Neutrophil (primary cell): ENCODE data around the gene NELFA.

Experiments
- H3K27ac ChIP-seq: fragments of 200-600 bp; sonication (generic); 2 replicates; pipeline ENCODE4 v1.5.1; 2016; ENCODE audit warnings: mild to moderate bottlenecking, moderate library complexity
- H3K27me3 ChIP-seq: fragments of 200-600 bp; sonication (generic); 2 replicates; pipeline ENCODE4 v1.6.0; 2016; ENCODE audit warnings: mild to moderate bottlenecking
- H3K36me3 ChIP-seq: fragments of 200-600 bp; sonication (generic); 2 replicates; pipeline ENCODE4 v1.5.1; 2017
- H3K4me1 ChIP-seq, 2 experiments: fragments of 200-600 bp in 1 of 2; sonication (generic) in 1 of 2; 1 replicate in 1 of 2; 2 replicates in 1 of 2; pipeline versions ENCODE4 v1.5.1 to v1.6.1; 2013 to 2016; ENCODE audit warnings: low read depth in 1 of 2, low read length in 1 of 2, mild to moderate bottlenecking in 1 of 2, moderate library complexity in 1 of 2; ENCODE audit not compliant: control insufficient read depth in 1 of 2, insufficient read depth in 1 of 2
- H3K4me3 ChIP-seq, 2 experiments: fragments of 200-600 bp in 1 of 2; sonication (generic) in 1 of 2; 1 replicate in 1 of 2; 2 replicates in 1 of 2; pipeline ENCODE4 v1.5.1; 2013 to 2016; ENCODE audit warnings: low read depth in 1 of 2, low read length in 1 of 2, mild to moderate bottlenecking in 1 of 2, moderate library complexity in 1 of 2
- H3K9me3 ChIP-seq: fragments of 200-600 bp; sonication (generic); 2 replicates; pipeline ENCODE4 v1.5.1; 2016
- TF ChIP-seq, protein P1 (sequence below): fragments of 200-600 bp; sonication (generic); IDR thresholded peaks from 2 replicates; pipeline ENCODE4 v1.5.1; 2016; ENCODE audit warnings: antibody characterized with exemption

NELFA gene

DNA sequence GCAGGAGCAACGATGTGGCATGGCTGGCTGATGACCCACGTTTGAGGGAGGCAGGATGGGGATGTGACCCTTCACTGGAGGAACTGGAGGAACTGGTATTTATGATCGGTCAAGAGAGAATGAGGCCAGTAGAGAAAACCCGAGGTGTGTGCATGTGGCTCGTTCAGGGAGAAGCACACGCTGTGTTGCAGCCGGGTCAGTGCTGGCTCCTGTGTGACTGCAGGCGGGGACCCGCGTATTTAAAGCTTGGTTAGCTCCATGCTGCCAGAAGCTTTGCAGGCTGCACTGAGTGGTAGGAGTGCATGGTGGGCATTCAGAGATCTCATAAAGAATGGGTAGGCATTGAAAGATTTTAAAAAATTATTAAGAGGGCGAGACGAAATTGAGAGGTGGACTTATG lies 52.1 kb downstream of the NELFA start:
- Histone ChIP-seq H3K27ac (no peak overlapping the region), H3K27me3 (no peaks in the 10 kb centered on the region), H3K9me3 (no peaks in the 10 kb centered on the region), H3K4me1 (no peaks in the 10 kb centered on the region), H3K4me3 (no peak overlapping the region), H3K36me3 (peaks cover 92% of the 10 kb centered on the region)
- TF ChIP-seq, protein P1, sequence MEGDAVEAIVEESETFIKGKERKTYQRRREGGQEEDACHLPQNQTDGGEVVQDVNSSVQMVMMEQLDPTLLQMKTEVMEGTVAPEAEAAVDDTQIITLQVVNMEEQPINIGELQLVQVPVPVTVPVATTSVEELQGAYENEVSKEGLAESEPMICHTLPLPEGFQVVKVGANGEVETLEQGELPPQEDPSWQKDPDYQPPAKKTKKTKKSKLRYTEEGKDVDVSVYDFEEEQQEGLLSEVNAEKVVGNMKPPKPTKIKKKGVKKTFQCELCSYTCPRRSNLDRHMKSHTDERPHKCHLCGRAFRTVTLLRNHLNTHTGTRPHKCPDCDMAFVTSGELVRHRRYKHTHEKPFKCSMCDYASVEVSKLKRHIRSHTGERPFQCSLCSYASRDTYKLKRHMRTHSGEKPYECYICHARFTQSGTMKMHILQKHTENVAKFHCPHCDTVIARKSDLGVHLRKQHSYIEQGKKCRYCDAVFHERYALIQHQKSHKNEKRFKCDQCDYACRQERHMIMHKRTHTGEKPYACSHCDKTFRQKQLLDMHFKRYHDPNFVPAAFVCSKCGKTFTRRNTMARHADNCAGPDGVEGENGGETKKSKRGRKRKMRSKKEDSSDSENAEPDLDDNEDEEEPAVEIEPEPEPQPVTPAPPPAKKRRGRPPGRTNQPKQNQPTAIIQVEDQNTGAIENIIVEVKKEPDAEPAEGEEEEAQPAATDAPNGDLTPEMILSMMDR, result no peak

DNA sequence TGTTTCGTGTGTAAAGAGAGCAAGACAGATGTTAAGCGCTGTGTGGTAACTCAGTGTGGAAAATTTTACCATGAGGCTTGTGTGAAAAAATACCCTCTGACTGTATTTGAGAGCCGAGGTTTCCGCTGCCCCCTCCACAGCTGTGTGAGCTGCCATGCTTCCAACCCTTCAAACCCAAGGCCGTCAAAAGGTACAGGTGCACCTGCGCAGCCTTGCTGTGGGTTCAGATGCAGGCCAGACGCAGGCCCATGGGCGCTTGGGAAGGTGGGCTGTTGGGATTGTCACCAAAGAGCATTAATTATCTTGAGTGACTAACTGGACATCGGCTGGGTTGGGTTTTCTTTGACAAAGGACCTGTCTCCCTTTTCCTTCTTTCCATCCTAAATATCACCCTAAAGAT lies 55.4 kb downstream of the NELFA start:
- Histone ChIP-seq H3K27ac (no peak overlapping the region), H3K27me3 (no peaks in the 10 kb centered on the region), H3K36me3 (peaks cover 76% of the 10 kb centered on the region), H3K9me3 (no peaks in the 10 kb centered on the region), H3K4me3 (no peak overlapping the region), H3K4me1 (no peaks in the 10 kb centered on the region)
- TF ChIP-seq, protein P1, result no peak

DNA sequence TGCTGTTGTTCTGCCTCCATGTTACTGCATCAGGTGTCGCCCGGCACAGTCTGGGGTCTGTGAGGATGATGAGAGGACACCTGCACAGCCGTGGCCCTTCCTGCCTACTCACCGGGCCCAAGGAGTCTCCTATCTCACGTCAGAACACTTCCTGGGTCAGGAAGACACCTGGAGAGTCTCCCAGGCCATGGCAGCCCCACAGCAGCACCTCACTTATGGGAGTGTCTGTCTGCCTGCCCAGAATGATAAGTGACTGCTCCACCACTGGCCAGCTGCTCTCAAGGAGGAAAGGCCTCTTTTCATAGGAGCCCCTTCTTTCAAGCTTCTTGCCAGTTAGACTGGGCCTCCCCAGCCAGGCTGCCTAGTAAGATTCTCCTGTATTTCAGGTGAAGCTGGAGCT lies 56.1 kb downstream of the NELFA start:
- Histone ChIP-seq H3K27ac (no peak overlapping the region), H3K27me3 (no peaks in the 10 kb centered on the region), H3K9me3 (no peaks in the 10 kb centered on the region), H3K4me3 (no peak overlapping the region), H3K4me1 (no peaks in the 10 kb centered on the region), H3K36me3 (peaks cover 70% of the 10 kb centered on the region)
- TF ChIP-seq, protein P1, result no peak

DNA sequence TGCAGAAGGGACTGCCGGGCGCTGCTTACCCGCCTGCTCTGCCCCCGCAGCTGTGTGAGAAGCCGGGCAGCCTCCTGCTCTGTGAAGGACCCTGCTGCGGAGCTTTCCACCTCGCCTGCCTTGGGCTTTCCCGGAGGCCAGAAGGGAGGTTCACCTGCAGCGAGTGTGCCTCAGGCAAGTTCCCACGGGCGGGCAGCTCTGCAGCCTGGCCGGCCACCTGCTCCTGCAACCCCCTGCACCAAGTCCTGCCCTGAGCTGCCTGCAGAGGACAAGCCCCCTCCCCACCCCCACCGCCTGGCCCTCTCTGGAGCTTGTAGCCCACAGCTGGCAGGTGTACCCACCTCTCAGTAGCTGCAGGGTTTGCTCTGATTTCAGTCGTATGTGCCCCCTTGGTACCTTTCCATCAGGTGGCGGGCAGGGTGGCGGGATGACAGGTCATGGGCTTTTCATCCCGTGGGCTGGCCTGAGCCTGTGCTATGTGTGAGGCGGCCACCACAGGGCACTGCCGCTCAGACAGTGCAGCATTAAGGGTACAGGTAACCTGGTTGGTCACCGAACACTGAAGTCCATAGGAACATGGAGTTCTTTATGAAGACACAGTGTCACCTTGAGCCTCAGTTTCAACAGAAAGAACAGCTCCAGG lies 56.6 kb downstream of the NELFA start:
- H3K9me3 ChIP-seq, result no peaks in the 10 kb centered on the region
- H3K4me1 ChIP-seq, result peaks cover 0 to 3% of the 10 kb centered on the region in 2 experiments
- H3K4me3 ChIP-seq, result no peak overlapping the region
- H3K27me3 ChIP-seq, result no peaks in the 10 kb centered on the region
- H3K36me3 ChIP-seq, result peaks cover 66% of the 10 kb centered on the region
- no peak overlapping the region for H3K27ac ChIP-seq
- TF ChIP-seq, protein P1, result no peak

DNA sequence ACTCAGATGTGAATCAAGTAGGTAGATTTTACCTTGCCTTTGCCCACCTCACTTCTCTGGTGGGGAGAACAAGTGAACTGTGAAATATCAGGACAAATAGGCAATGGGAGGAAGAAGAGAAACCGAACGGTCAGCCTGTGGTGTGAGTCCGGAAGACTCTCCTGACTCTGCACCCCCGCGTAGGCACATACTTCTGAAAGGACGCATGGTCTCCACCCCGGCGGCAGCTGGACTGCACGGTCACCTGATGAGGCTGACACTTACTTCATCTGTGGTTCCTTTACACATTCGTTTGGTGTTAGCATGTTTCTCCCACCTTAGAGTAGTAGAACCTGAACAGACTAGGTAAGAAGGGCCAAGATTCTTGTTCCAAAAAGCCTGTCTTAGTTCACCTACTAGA lies 58.4 kb downstream of the NELFA start:
- Histone ChIP-seq H3K36me3 (peaks cover 50% of the 10 kb centered on the region), H3K4me3 (no peak overlapping the region), H3K4me1 (peaks cover 0 to 6% of the 10 kb centered on the region in 2 experiments), H3K27ac (no peak overlapping the region), H3K27me3 (no peaks in the 10 kb centered on the region), H3K9me3 (no peaks in the 10 kb centered on the region)
- TF ChIP-seq, protein P1, result no peak
